IMR-90 (cell line): ENCODE measurements around the gene FAM193A. TPM values are rescaled to one million over a fixed set of nuclear protein-coding genes. Genes with fewer than 3 reads are reported as not detected.

Experiments used
- MAZ ChIP-seq: IDR thresholded peaks from 2 replicates; pipeline ENCODE4 v1.6.1; 2012; ENCODE audit warnings: low read depth, mild to moderate bottlenecking, low read length, improper control_type of control experiment, moderate library complexity, borderline replicate concordance
- MXI1 ChIP-seq: IDR thresholded peaks from 2 replicates; pipeline ENCODE4 v1.6.1; 2012; ENCODE audit warnings: low read depth, mild to moderate bottlenecking, low read length, moderate library complexity, borderline replicate concordance
- RAD21 ChIP-seq: IDR thresholded peaks from 2 replicates; pipeline ENCODE4 v1.6.1; 2012; ENCODE audit warnings: low read length, improper control_type of control experiment
- polyA plus RNA-seq, 3 experiments: library from polyadenylated mRNA; depleted of rRNA; stranded (reverse); fragments of >200 nt; gene quantifications; 2 replicates each; pipeline ENCODE4 v1.2.3, GENCODE V29; 2012; ENCODE audit warnings: low replicate concordance in 1 of 3
- total RNA-seq: library from RNA; depleted of rRNA; stranded (reverse); fragments of >200 nt; gene quantifications from 2 replicates; pipeline ENCODE4 v1.2.3, GENCODE V29; 2012

FAM193A gene
- total and polyA plus RNA-seq, 2 of the 4 experiments (the other 2 are of a cell fraction), result 6.8 to 11.0 TPM

- TF ChIP-seq MAZ (peak; percentile 24; the same call in 1 of the 2 replicates), MXI1 (peak; percentile 85), RAD21 (peak; percentile 15; the same call in 1 of the 2 replicates)
These were observed 219.6 kb downstream of the FAM193A start, which contains the start of gene TNIP2 (continued) for GRCh38 chr4:2755821-2756690.
